Liver (tissue), 3 donors: ENCODE data around the gene KCNIP4.

Experiments used
- EGR1 ChIP-seq, 2 donors: IDR thresholded peaks; 2 replicates each; pipeline ENCODE4 v1.6.1; 2016 to 2018; ENCODE audit warnings: antibody characterized with exemption in 2 of 2, low read depth in 2 of 2
- FOXA1 ChIP-seq: IDR thresholded peaks from 2 replicates; pipeline ENCODE4 v1.6.1; 2016; ENCODE audit warnings: antibody characterized with exemption
- HNF4A ChIP-seq, 2 donors: conservative IDR thresholded peaks; 2 replicates each; pipeline ENCODE4 v1.6.1; 2016; ENCODE audit warnings: antibody characterized with exemption in 2 of 2, mild to moderate bottlenecking in 2 of 2
- JUND ChIP-seq, 2 donors: IDR thresholded peaks; 2 replicates each; pipeline ENCODE4 v1.6.1; 2016; ENCODE audit warnings: antibody characterized with exemption in 2 of 2
- RAD21 ChIP-seq, 2 donors: IDR thresholded peaks; 2 replicates each; pipeline ENCODE4 v1.6.1; 2016; ENCODE audit warnings: antibody characterized with exemption in 2 of 2, mild to moderate bottlenecking in 2 of 2
- TAF1 ChIP-seq: conservative IDR thresholded peaks from 2 replicates; pipeline ENCODE4 v1.6.1; 2016; ENCODE audit warnings: antibody characterized with exemption, mild to moderate bottlenecking
- TF ChIP-seq, protein P1 (sequence below): fragments of 150-350 bp; IDR thresholded peaks from 2 replicates; pipeline ENCODE4 v1.5.1; 2017; ENCODE audit warnings: improper control_type of control experiment, low read depth, low read length; ENCODE audit not compliant: missing input control
- TF ChIP-seq, protein P2 (sequence below): IDR thresholded peaks from 2 replicates; pipeline ENCODE4 v1.6.1; 2016; ENCODE audit warnings: antibody characterized with exemption
- TF ChIP-seq, protein P3 (sequence below): IDR thresholded peaks from 2 replicates; pipeline ENCODE4 v1.6.1; 2016; ENCODE audit warnings: antibody characterized with exemption, mild to moderate bottlenecking
- TF ChIP-seq, protein P4 (sequence below): IDR thresholded peaks from 2 replicates; pipeline ENCODE4 v1.6.1; 2016; ENCODE audit warnings: antibody characterized with exemption
- donor health status: healthy.
- donor health status: healthy.

DNA sequence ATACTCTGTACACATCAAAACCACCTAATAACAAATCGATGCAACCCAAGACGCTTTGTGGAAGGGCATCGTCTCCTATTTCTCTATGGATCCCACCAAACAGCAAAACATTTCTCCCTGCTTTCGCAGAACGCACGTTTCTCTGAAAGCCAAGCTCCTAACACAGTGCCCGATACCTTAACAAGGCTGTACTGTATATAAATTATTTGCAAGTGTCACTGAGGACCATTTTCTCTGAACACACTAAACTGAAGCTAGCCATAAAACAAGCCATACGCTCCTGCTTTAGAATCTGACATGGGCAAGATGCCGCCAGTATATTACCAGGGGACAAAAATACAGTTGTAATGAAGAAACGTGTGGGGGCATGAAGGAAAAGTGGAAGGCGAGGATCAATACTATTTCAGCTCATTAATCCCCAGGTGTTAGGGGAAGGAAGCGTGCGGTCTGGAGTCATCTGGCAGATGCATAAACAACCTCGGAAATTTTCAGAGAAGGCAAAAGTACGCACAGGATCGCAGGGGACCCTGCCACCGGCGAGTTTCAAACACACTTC is 703 bp downstream of the KCNIP4 start:
- TF ChIP-seq, protein P1, sequence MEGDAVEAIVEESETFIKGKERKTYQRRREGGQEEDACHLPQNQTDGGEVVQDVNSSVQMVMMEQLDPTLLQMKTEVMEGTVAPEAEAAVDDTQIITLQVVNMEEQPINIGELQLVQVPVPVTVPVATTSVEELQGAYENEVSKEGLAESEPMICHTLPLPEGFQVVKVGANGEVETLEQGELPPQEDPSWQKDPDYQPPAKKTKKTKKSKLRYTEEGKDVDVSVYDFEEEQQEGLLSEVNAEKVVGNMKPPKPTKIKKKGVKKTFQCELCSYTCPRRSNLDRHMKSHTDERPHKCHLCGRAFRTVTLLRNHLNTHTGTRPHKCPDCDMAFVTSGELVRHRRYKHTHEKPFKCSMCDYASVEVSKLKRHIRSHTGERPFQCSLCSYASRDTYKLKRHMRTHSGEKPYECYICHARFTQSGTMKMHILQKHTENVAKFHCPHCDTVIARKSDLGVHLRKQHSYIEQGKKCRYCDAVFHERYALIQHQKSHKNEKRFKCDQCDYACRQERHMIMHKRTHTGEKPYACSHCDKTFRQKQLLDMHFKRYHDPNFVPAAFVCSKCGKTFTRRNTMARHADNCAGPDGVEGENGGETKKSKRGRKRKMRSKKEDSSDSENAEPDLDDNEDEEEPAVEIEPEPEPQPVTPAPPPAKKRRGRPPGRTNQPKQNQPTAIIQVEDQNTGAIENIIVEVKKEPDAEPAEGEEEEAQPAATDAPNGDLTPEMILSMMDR = no peak
- no peak for TF ChIP-seq FOXA1
- TF ChIP-seq EGR1 (IDR thresholded peaks at IDR 0.05; ENCODE audit: low read depth in 2 of 2) = no peak
- TF ChIP-seq, protein P2, sequence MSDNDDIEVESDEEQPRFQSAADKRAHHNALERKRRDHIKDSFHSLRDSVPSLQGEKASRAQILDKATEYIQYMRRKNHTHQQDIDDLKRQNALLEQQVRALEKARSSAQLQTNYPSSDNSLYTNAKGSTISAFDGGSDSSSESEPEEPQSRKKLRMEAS = no peak
- TF ChIP-seq RAD21 (IDR thresholded peaks at IDR 0.05) = no peak
- TF ChIP-seq TAF1 = no peak
- TF ChIP-seq HNF4A (conservative IDR thresholded peaks at IDR 0.05) = no peak
- no peak for TF ChIP-seq JUND (IDR thresholded peaks at IDR 0.05)
- TF ChIP-seq, protein P3, sequence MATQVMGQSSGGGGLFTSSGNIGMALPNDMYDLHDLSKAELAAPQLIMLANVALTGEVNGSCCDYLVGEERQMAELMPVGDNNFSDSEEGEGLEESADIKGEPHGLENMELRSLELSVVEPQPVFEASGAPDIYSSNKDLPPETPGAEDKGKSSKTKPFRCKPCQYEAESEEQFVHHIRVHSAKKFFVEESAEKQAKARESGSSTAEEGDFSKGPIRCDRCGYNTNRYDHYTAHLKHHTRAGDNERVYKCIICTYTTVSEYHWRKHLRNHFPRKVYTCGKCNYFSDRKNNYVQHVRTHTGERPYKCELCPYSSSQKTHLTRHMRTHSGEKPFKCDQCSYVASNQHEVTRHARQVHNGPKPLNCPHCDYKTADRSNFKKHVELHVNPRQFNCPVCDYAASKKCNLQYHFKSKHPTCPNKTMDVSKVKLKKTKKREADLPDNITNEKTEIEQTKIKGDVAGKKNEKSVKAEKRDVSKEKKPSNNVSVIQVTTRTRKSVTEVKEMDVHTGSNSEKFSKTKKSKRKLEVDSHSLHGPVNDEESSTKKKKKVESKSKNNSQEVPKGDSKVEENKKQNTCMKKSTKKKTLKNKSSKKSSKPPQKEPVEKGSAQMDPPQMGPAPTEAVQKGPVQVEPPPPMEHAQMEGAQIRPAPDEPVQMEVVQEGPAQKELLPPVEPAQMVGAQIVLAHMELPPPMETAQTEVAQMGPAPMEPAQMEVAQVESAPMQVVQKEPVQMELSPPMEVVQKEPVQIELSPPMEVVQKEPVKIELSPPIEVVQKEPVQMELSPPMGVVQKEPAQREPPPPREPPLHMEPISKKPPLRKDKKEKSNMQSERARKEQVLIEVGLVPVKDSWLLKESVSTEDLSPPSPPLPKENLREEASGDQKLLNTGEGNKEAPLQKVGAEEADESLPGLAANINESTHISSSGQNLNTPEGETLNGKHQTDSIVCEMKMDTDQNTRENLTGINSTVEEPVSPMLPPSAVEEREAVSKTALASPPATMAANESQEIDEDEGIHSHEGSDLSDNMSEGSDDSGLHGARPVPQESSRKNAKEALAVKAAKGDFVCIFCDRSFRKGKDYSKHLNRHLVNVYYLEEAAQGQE = no peak
- TF ChIP-seq, protein P4, sequence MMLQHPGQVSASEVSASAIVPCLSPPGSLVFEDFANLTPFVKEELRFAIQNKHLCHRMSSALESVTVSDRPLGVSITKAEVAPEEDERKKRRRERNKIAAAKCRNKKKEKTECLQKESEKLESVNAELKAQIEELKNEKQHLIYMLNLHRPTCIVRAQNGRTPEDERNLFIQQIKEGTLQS = no peak
